ENCODE results near the gene STEAP1B. TPM values are rescaled to one million over a fixed set of nuclear protein-coding genes. Genes with fewer than 3 reads are reported as not detected.

Gene STEAP1B
- total and polyA plus RNA-seq, 3 experiments from 2014 or later: 0.20 TPM; not detected in 2

- Mint-ChIP-seq H3K9me3 (no peaks in the 10 kb centered on the region), H3K36me3 (no peaks in the 10 kb centered on the region), H3K27me3 (peaks cover 0 to 15% of the 10 kb centered on the region in 2 donors), H3K4me1 (peaks cover 0 to 13% (median 2%) of the 10 kb centered on the region in 3 donors), H3K27ac (no peak overlapping the region), H3K4me3 (no peak overlapping the region)
- Histone ChIP-seq H3K4me1 (ENCODE audit: insufficient read depth, low read length) (no peaks in the 10 kb centered on the region), H3K9me3 (ENCODE audit: low read length) (no peaks in the 10 kb centered on the region), H3K27me3 (ENCODE audit: insufficient read depth, low read length, poor library complexity, severe bottlenecking) (no peaks in the 10 kb centered on the region), H3K36me3 (ENCODE audit: insufficient read depth, low read length) (no peaks in the 10 kb centered on the region), H3K27ac (ENCODE audit: low read depth, low read length) (no peak overlapping the region), H3K4me3 (ENCODE audit: low read length) (no peak overlapping the region)
- ChIA-PET POLR2A (no interaction called here), CTCF (no interaction called here)
- DNase-seq: no peak
These were observed 53.0 kb downstream of the STEAP1B start for GRCh38 chr7:22447008-22447407.

DNA sequence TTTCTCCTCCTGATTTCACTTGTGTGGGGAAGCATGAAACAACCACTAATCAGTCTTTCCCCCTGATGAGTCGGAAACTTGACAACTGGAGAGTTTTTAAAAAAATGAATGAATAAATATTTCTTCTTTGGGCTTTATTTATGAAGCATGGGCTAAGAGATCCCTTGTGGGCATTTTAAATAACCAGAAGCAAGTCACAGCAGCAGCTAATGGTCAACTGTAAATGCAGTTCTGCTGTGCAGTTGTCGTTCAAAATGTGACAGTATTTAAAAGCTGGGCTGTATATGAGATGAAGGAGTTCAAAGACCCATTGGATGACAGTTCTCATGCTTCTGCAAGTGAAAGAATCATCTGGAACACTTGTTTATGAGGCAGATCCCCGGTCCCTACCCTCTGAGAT, 54.1 kb downstream of the STEAP1B start:
- Histone ChIP-seq H3K27ac (ENCODE audit: low read depth, low read length) (no peak overlapping the region), H3K27me3 (ENCODE audit: insufficient read depth, low read length, poor library complexity, severe bottlenecking) (no peaks in the 10 kb centered on the region), H3K36me3 (ENCODE audit: insufficient read depth, low read length) (no peaks in the 10 kb centered on the region), H3K4me3 (ENCODE audit: low read length) (no peak overlapping the region), H3K9me3 (ENCODE audit: low read length) (no peaks in the 10 kb centered on the region), H3K4me1 (ENCODE audit: insufficient read depth, low read length) (no peaks in the 10 kb centered on the region)
- H3K9me3 Mint-ChIP-seq: no peaks in the 10 kb centered on the region
- peaks cover 0 to 11% (median 2%) of the 10 kb centered on the region in 3 donors for H3K4me1 Mint-ChIP-seq
- H3K4me3 Mint-ChIP-seq: no peak overlapping the region
- ChIA-PET POLR2A (no interaction called here), CTCF (no interaction called here)
- H3K27me3 Mint-ChIP-seq: peaks cover 0 to 6% of the 10 kb centered on the region in 2 donors
- DNase-seq: no peak
- H3K36me3 Mint-ChIP-seq: no peaks in the 10 kb centered on the region
- no peak overlapping the region for H3K27ac Mint-ChIP-seq

GRCh38 chr7:22445140-22445743, 54.7 kb downstream of the STEAP1B start:
- Mint-ChIP-seq H3K27me3 (peaks cover 0 to 6% of the 10 kb centered on the region in 2 donors), H3K36me3 (no peaks in the 10 kb centered on the region), H3K9me3 (no peaks in the 10 kb centered on the region), H3K4me1 (peaks cover 0 to 11% (median 2%) of the 10 kb centered on the region in 3 donors), H3K4me3 (no peak overlapping the region), H3K27ac (no peak overlapping the region)
- CTCF ChIA-PET: no interaction called here
- peak in 1 of 5 donors; percentile 1 for DNase-seq
- no peak overlapping the region for H3K27ac ChIP-seq (ENCODE audit: low read depth, low read length)
- H3K27me3 ChIP-seq (ENCODE audit: insufficient read depth, low read length, poor library complexity, severe bottlenecking): no peaks in the 10 kb centered on the region
- no peaks in the 10 kb centered on the region for H3K4me1 ChIP-seq (ENCODE audit: insufficient read depth, low read length)
- POLR2A ChIA-PET: no interaction called here
- no peaks in the 10 kb centered on the region for H3K36me3 ChIP-seq (ENCODE audit: insufficient read depth, low read length)
- H3K4me3 ChIP-seq (ENCODE audit: low read length): no peak overlapping the region
- no peaks in the 10 kb centered on the region for H3K9me3 ChIP-seq (ENCODE audit: low read length)

DNA sequence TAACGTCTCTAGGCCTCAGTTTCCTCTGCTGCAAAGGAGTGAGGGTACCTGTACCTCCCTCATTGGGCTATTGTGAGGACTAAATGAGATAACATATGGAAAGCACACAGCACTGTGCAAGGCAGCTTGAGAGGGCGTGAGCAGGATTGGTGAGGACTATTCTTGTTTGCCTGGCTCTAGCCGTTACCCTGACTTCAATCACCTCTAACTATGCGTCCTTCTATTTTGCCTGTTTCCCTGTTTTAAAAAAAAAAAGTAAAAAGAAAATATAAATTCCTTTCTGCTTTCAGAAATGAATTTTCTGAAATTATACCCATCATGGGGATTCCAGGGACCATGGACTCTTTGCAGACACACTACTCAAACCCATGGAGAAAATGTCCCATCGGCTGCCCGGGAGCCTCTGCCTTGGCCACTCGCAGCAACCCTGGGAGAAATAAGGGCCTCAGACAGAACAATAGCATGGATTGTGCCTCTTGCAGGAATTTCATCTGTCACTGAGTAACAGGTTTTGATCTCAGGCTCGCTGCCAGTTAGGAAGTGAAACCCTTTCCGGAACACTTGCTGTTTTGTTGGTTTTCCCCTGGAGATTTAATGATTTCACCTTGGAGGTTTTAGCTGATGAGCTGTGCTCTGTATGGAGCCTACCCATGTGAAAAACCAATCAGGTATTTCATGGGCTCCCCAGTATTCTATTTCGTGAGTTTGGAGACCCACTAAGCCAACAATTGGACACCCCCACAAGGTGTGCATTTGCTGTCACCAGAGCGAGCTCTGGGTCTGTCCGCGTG, 55.6 kb downstream of the STEAP1B start:
- Histone ChIP-seq H3K27ac (ENCODE audit: low read depth, low read length) (no peak overlapping the region), H3K36me3 (ENCODE audit: insufficient read depth, low read length) (no peaks in the 10 kb centered on the region), H3K4me1 (ENCODE audit: insufficient read depth, low read length) (no peaks in the 10 kb centered on the region), H3K4me3 (ENCODE audit: low read length) (no peak overlapping the region), H3K27me3 (ENCODE audit: insufficient read depth, low read length, poor library complexity, severe bottlenecking) (no peaks in the 10 kb centered on the region), H3K9me3 (ENCODE audit: low read length) (no peaks in the 10 kb centered on the region)
- no peaks in the 10 kb centered on the region for H3K9me3 Mint-ChIP-seq
- no peak overlapping the region for H3K4me3 Mint-ChIP-seq
- POLR2A ChIA-PET: no interaction called here
- peaks cover 0 to 6% of the 10 kb centered on the region in 2 donors for H3K27me3 Mint-ChIP-seq
- peaks cover 0 to 11% (median 2%) of the 10 kb centered on the region in 3 donors for H3K4me1 Mint-ChIP-seq
- no peak for DNase-seq
- CTCF ChIA-PET: no interaction called here
- H3K27ac Mint-ChIP-seq: no peak overlapping the region
- no peaks in the 10 kb centered on the region for H3K36me3 Mint-ChIP-seq

DNA sequence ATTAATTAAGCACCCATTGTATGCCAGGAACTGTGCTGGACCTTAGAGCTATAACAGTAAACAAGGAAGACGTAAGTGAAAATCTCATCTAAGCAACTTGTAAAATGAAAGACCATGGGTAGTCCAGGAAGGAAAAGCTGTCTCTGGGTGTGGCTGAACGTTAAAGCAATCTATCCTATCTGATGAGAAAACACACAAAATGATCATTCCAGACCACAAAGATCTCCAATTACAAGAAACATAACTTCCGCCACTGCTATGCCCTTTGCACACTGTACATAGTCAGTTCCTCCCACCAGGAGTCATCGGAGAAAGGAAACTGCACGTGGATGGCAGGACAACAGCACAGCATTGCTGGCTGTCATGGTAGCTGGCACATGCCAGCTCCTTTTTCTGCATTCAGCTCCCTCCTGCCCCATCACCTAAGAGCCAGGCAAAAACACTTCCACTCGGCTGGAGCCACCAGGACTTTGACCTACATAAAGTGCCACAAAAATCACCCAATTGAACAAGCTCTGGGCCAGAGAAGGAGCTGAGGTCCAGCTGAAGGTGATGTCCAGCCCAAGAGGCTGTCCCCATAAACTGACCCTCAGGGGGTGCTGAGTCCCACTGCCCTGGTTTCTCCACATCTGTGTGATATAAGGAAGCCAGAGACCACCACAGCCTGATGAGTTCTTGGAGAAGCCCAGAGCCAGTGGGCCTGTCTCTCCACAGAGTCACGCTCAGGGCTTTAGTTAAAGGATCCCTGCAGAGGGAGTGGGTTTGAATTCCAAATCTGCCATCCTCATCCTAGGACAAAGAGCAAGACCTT, 56.4 kb downstream of the STEAP1B start:
- H3K4me3 Mint-ChIP-seq: peak overlapping the region in 1 of 7 donors; percentile 37

GRCh38 chr7:22442882-22443369, 57.1 kb downstream of the STEAP1B start:
- POLR2A ChIA-PET: no interaction called here
- H3K27me3 Mint-ChIP-seq: peaks cover 0 to 9% of the 10 kb centered on the region in 2 donors
- no peaks in the 10 kb centered on the region for H3K9me3 Mint-ChIP-seq
- H3K27ac ChIP-seq (ENCODE audit: low read depth, low read length): no peak overlapping the region
- H3K4me1 Mint-ChIP-seq: peaks cover 0 to 10% (median 2%) of the 10 kb centered on the region in 3 donors
- H3K4me3 Mint-ChIP-seq: no peak overlapping the region
- no peaks in the 10 kb centered on the region for H3K9me3 ChIP-seq (ENCODE audit: low read length)
- CTCF ChIA-PET: no interaction called here
- H3K27ac Mint-ChIP-seq: no peak overlapping the region
- no peaks in the 10 kb centered on the region for H3K4me1 ChIP-seq (ENCODE audit: insufficient read depth, low read length)
- no peak overlapping the region for H3K4me3 ChIP-seq (ENCODE audit: low read length)
- H3K36me3 ChIP-seq (ENCODE audit: insufficient read depth, low read length): no peaks in the 10 kb centered on the region
- no peak for DNase-seq
- H3K36me3 Mint-ChIP-seq: no peaks in the 10 kb centered on the region
- no peaks in the 10 kb centered on the region for H3K27me3 ChIP-seq (ENCODE audit: insufficient read depth, low read length, poor library complexity, severe bottlenecking)

More for the DNA sequence above, 56.4 kb downstream of the STEAP1B start:
- Mint-ChIP-seq H3K27me3 (peaks cover 0 to 6% of the 10 kb centered on the region in 2 donors), H3K27ac (no peak overlapping the region), H3K9me3 (no peaks in the 10 kb centered on the region), H3K4me1 (peaks cover 0 to 11% (median 2%) of the 10 kb centered on the region in 3 donors), H3K36me3 (no peaks in the 10 kb centered on the region)
- ChIA-PET POLR2A (no interaction called here), CTCF (no interaction called here)
- no peaks in the 10 kb centered on the region for H3K9me3 ChIP-seq (ENCODE audit: low read length)
- H3K4me1 ChIP-seq (ENCODE audit: insufficient read depth, low read length): no peaks in the 10 kb centered on the region
- no peaks in the 10 kb centered on the region for H3K36me3 ChIP-seq (ENCODE audit: insufficient read depth, low read length)
- DNase-seq: no peak
- no peak overlapping the region for H3K27ac ChIP-seq (ENCODE audit: low read depth, low read length)
- H3K4me3 ChIP-seq (ENCODE audit: low read length): no peak overlapping the region
- no peaks in the 10 kb centered on the region for H3K27me3 ChIP-seq (ENCODE audit: insufficient read depth, low read length, poor library complexity, severe bottlenecking)

DNA sequence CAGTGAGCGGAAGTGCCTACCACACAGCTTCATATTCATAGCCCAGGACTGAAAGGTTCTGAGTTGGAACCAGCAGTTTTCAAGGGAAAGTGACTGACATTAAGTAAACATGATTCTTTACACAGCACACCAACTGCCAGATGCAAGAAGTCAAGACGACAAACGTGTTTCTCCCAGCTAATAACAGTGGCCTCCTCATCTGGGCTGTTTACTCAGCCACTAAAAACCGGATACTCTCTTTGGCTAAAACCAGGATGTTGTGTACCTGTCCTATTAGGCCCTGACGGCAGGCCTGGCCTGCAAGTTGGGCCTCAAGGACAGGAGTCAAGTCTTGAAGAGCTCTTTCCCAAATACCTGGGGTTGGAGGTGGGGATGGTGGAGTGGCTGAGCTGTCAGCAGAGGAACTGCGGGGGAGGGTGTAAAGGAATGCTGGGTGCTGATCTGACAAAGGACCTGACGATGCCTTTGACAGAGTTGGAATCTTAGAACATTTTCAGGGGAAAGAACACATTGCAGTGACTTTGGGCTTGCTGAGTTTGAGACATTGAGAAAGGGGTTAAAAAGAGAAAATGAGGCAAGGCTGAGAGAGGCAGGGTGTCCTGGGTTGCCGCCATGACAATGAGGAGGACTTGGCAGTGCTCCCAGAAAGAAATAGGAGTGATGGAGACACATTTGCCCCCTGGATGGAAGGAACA, 57.7 kb downstream of the STEAP1B start:
- no peak overlapping the region for H3K4me3 ChIP-seq (ENCODE audit: low read length)
- no peaks in the 10 kb centered on the region for H3K36me3 Mint-ChIP-seq
- H3K27me3 ChIP-seq (ENCODE audit: insufficient read depth, low read length, poor library complexity, severe bottlenecking): no peaks in the 10 kb centered on the region
- DNase-seq: no peak
- no peaks in the 10 kb centered on the region for H3K9me3 Mint-ChIP-seq
- POLR2A ChIA-PET: no interaction called here
- no peak overlapping the region for H3K27ac ChIP-seq (ENCODE audit: low read depth, low read length)
- no peak overlapping the region for H3K27ac Mint-ChIP-seq
- H3K36me3 ChIP-seq (ENCODE audit: insufficient read depth, low read length): no peaks in the 10 kb centered on the region
- peaks cover 0 to 7% (median 2%) of the 10 kb centered on the region in 3 donors for H3K4me1 Mint-ChIP-seq
- H3K27me3 Mint-ChIP-seq: peaks cover 0 to 10% of the 10 kb centered on the region in 2 donors
- H3K4me1 ChIP-seq (ENCODE audit: insufficient read depth, low read length): no peaks in the 10 kb centered on the region
- no peaks in the 10 kb centered on the region for H3K9me3 ChIP-seq (ENCODE audit: low read length)
- CTCF ChIA-PET: no interaction called here
- no peak overlapping the region for H3K4me3 Mint-ChIP-seq
